Stimulated activated CD8-positive, alpha-beta memory T cell treated with anti-CD3 and anti-CD28 coated beads, Interleukin-7, amount 100 ng/mL, for 1 hour (primary cell): ENCODE measurements around the gene PSTPIP2.
"Not testable (repeated sequence)": the region's sequence is repeated elsewhere in the genome, so short reads cannot be mapped to it uniquely, and the experiment has no call there.

ENCODE experiments used
- DNase-seq, 2 donors: peaks; one replicate each; pipeline ENCODE4 v3.0.0-alpha.2; 2020; ENCODE audit warnings: low read depth in 2 of 2

The PSTPIP2 gene

GRCh38 chr18:46070232-46070631 lies 1.8 kb downstream of the PSTPIP2 start:
- DNase-seq, result no peak

DNA sequence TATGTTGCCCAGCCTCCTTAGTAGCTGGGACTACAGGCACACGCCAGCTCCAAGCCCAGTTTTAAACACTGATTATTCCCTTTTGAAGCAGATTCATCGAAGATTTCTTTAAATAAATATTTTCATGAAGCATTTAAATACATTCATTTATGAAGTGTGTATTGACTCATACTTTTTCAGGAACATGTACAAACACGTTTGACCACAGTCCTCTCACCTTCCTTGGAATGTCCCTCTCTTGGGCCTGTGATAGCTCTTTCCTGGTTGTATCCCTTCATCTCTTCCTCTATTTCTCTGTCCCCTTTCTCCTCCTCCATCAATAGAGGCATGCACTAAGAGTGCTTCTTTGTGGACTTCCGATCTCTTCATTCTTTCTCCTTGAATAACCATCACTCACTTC lies 2.5 kb downstream of the PSTPIP2 start:
- no peak for DNase-seq

DNA sequence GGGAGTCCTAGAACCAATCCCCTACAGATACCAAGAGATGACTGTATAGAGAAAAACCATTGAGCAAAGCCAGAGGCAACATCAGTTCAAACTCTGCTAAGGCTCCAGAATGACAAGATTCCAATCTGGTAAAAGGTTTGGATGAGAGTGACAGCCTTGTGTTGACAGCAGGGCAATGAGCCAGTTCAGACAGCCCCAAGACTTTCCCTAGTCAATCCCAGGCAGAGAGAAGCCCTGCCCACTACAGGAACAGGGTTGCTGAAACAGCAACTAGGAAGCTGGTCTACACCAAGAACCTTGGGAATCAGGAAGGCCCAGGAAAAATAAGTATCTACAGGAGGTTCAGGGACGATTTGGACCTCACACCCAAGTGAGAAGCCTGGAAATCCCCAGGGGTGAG lies 3.3 kb downstream of the PSTPIP2 start:
- DNase-seq, result no peak

DNA sequence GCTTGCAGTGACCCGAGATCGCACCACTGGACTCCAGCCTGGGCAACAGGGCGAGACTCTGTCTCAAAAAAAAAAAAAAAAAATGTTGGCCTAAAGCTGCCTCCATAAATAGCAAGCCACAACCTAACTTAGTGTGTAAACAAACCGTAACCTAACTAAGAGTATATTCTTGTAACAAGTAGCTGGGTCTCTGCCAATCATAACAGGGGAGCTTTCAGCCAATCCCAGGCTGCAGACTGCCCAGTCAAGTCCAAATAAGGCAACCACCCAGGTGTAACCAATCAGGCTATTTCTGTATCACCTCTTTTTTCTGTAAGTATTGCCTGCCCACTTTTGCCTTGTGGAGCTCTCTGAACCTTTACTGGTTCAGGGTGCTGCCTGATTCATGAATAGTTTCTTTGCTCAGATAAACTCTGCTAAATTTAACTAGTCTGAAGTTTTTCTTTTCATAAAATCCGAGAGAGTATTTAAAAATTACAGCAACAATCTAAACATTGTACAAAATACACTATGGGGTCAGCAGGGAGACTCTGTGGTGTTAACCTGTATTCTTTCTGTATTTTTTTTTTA lies 4.5 kb downstream of the PSTPIP2 start:
- no peak for DNase-seq

DNA sequence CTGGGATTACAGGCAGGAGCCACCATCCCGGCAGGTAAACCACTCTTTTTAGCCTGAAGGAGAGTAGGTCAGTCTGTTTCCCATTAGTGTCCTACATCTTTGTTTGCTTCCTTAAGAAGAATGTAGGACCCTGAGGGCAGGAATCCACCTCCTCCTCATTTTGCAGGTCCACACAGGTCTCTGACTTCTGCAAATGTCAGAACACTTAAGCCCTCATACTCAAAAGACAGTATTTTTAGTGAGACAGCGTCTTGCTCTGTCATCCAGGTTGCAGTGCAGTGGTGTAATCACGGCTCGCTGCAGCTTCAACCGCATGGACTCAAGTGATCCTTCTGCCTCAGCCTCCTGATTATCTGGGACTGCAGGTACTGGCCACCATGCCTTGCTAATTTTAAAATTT lies 9.3 kb downstream of the PSTPIP2 start:
- DNase-seq, result no peak

GRCh38 chr18:46061796-46062195 lies 10.3 kb downstream of the PSTPIP2 start:
- no peak for DNase-seq

- DNase-seq, result no peak
Measured at GRCh38 chr18:46061387-46061786, 10.7 kb downstream of the PSTPIP2 start.

DNA sequence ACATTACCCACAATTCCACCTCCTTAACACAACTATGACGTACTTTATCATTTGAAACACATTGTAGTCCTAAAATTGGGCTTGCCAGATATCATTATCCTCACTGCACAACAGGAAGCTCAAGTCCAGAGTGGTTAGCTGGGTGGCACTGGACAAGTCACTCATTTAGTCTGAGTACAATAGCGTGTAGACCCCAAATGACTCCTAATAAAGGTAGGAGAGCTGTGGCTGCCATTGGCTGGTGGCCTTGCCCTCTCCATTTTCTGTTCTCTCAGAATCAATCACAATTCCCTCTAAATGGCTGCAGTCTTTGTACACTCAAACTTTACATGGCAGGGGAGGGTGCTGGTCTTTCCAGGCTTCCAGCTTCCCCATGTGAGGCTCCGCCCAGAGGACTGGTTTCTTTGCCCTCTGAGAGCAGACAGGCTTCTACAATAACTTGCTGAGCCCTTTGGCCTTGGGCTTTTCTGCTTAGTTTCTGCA lies 11.7 kb downstream of the PSTPIP2 start:
- no peak for DNase-seq

DNA sequence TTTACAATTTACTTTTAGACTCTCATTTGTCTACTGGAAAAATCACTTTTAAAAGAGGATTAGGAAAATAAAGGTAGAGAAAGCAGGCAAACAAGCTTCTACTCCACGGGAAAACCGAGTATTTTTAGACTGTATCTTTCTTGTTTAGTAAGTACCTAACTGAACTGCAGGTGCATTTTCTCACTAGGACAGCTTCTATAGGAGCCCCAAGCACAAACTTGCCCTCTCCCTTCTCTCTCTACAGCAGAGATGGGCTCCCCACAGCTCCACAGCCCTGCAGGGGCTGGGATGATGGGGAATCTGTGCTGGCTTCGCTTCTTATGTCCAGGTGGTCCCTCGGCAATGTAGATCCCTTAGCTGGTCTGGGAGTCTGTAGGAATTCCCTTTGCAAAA lies 16.2 kb downstream of the PSTPIP2 start:
- no peak for DNase-seq

GRCh38 chr18:46054956-46055837 lies 16.9 kb downstream of the PSTPIP2 start:
- DNase-seq, result no peak

GRCh38 chr18:46053368-46054095 lies 18.5 kb downstream of the PSTPIP2 start:
- DNase-seq, result no peak

DNA sequence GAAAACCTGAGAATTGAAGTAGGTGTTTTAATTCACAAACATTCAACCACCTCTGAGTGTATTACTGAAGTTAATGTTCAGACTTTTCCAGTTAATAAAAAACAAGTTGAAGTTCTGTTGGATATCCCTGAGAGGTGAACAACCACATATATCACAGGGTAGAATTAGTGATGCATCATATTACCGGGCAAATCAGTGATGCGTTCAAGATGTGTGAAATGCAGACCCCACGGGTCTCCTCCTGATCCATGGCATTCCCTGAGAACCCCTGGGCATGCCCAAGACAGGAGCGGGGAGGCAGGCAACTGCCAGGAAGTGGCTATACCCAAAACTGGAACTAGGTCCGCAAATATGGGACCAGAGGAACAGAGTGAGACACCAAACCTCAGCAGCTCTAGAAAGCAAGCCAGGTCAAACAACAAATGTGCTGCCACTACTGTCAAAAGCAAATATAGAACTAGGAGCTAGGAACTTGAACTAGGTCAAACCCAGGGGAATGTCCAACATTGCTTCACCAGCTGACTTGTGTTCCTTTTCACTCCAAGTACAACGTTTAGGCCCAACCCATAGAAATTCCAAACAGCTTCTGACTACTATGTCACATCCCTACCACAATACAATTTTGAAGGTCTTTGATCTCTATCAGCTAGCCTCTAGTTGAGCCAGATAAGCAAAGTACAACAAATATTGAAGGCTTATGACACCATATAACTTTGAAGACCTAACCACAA lies 20.2 kb downstream of the PSTPIP2 start:
- DNase-seq, result no peak

DNA sequence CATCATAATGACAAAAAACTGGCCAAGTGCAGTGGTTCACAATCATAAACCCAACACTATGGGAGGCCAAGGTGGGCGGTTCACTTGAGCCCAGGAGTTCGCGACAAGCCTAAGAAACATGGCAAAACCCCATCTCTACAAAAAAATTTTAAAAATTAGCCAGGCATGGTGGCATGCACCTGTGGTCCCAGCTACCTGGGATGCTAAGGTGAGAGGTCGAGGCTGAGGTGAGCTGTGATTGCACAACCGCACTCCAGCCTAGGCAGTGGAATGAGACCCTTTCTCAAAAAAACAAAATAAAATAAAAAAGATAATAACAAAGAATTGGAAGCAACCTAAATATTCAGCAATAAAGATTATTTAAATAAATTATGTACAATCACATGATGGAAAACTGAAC lies 21.8 kb downstream of the PSTPIP2 start:
- DNase-seq, result no peak

DNA sequence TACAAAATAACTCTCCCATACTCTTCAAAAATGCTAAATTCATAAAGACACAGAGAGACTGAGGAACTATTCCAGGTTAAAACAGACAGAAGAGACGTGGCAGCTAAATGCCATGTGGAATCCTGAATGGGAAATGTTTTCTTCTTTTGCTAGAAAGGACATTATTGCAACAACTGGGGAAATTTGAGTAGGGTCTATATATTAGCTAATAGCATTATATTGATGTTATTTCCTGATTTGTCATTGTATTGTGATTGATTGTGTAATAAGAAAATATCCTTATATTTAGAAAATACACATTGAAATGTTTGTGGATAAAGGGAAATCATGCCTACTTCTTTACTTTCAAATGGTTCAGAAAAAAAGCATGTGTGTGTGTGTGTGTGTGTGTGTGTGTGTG lies 23.4 kb downstream of the PSTPIP2 start:
- no peak for DNase-seq

DNA sequence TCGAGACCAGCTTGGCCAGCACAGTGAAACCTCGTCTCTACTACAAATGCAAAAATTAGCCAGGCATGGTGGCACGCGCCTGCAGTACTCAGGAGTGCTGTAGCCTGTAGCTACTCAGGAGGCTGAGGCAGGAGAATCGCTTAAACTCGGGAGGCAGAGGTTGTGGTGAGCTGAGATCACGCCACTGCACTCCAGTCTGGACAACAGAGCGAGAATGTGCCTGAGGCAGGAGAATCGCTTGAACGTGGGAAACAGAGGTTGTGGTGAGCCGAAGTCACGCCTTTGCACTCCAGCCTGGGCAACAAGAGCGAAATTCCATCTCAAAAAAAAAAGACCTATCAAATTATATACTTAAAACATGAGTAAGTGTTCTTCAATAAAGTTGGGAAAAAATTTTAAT lies 24.7 kb downstream of the PSTPIP2 start:
- not testable (repeated sequence) for DNase-seq

GRCh38 chr18:46046688-46047087 lies 25.4 kb downstream of the PSTPIP2 start:
- no peak for DNase-seq

- DNase-seq, result no peak
Measured at GRCh38 chr18:46046126-46046525, 25.9 kb downstream of the PSTPIP2 start.

DNA sequence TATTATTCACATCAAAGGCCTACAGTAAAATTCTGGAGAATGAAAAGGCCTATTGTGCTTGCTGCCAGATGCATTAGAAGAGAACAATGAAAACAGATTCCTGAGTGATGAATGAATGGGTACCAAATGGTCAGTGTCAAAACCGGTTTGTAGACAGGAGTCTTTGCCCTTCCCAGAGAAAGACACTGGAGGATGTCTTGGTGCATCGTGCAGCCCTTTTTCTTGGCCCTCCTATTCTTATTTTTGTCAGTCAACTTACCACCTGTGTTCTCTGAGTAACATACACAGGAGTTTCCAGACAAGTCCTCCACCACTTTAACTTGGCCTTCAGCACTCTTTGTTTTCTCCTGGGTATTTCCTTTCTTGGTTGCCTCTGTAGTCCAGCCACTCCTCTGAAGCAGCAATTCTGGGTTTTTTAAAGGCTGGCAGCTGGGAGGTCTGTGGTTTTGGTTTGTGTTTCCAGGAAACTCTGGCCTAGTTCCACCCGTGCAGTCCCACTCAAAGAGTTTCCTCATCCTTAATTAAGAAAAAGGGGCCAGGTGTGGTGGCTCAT lies 29.4 kb downstream of the PSTPIP2 start:
- no peak for DNase-seq

GRCh38 chr18:46040747-46041104 lies 31.3 kb downstream of the PSTPIP2 start:
- no peak for DNase-seq

- DNase-seq, result no peak
Measured at GRCh38 chr18:46040033-46040746, 31.9 kb downstream of the PSTPIP2 start.
